H1 (cell line): ENCODE measurements around the gene CACNA2D3. TPM values are rescaled to one million over a fixed set of nuclear protein-coding genes. Genes with fewer than 3 reads are reported as not detected.

Experiments
- CTCF ChIA-PET: fragments of 300-600 bp; sonication (Branson Sonifier 250); formaldehyde crosslinking; loops from one replicate; lab custom pipeline; 2021; ENCODE audit not compliant: partially characterized antibody; lab: Charles Lee
- POLR2A ChIA-PET: fragments of 300-600 bp; sonication (Branson Sonifier 250); formaldehyde crosslinking; loops from one replicate; lab custom pipeline; 2021; ENCODE audit warnings: inconsistent platforms; ENCODE audit not compliant: partially characterized antibody; lab: Charles Lee
- DNase-seq, 2 experiments: peaks; one replicate each; pipeline versions ENCODE4 v3.0.0 to v3.0.0-alpha.2; 2010 to 2022; ENCODE audit warnings: low spot score in 2 of 2, low read depth in 1 of 2, mixed read lengths in 1 of 2
- FAIRE-seq: peaks from 2 replicates; lab custom pipeline; 2011; peaks lifted over from hg19 to GRCh38; lab: Jason Lieb, UNC
- H2AFZ ChIP-seq: 2 replicates; pipeline ENCODE4 v1.8.1; 2012; ENCODE audit warnings: low read length, inconsistent platforms
- H2AK5ac ChIP-seq: 2 replicates; pipeline ENCODE4 v1.6.1; 2013; ENCODE audit warnings: low read depth, low read length
- H2BK120ac ChIP-seq: replicated peaks from 2 replicates; pipeline ENCODE3; 2013; ENCODE audit warnings: low read depth, low read length, inconsistent platforms
- H2BK12ac ChIP-seq: 2 replicates; pipeline ENCODE4 v1.6.1; 2013; ENCODE audit warnings: low read depth, low read length
- H2BK15ac ChIP-seq: 2 replicates; pipeline ENCODE4 v1.6.1; 2013; ENCODE audit warnings: low read length
- H2BK20ac ChIP-seq: 2 replicates; pipeline ENCODE4 v1.6.1; 2013; ENCODE audit warnings: low read length
- H2BK5ac ChIP-seq: 2 replicates; pipeline ENCODE4 v1.6.1; 2013; ENCODE audit warnings: low read depth, low read length
- H3K14ac ChIP-seq: 2 replicates; pipeline ENCODE4 v1.6.1; 2013; ENCODE audit warnings: inconsistent platforms; ENCODE audit not compliant: insufficient read length
- H3K18ac ChIP-seq: 2 replicates; pipeline ENCODE4 v1.6.1; 2013; ENCODE audit warnings: low read length; ENCODE audit errors: extremely low read depth
- H3K23ac ChIP-seq: 2 replicates; pipeline ENCODE4 v1.6.1; 2013; ENCODE audit warnings: inconsistent platforms; ENCODE audit not compliant: insufficient read length
- H3K23me2 ChIP-seq: 2 replicates; pipeline ENCODE4 v1.6.1; 2013; ENCODE audit warnings: low read depth, low read length
- H3K27ac ChIP-seq: 2 replicates; pipeline ENCODE4 v1.6.1; 2011; ENCODE audit warnings: low read depth, low read length, inconsistent platforms
- H3K27me3 ChIP-seq, 4 experiments: replicated peaks in 1 of 4; 1 replicate in 1 of 4; 2 replicates in 3 of 4; pipeline versions ENCODE4 v1.6.1 to v1.8.1; 2011 to 2013; ENCODE audit warnings: low read length in 3 of 4, mild to moderate bottlenecking in 3 of 4, inconsistent platforms in 2 of 4, mixed read lengths in 2 of 4, moderate library complexity in 1 of 4; ENCODE audit not compliant: control insufficient read depth in 3 of 4, insufficient read depth in 3 of 4; ENCODE audit errors: extremely low read depth in 1 of 4
- H3K36me3 ChIP-seq, 4 experiments: 2 replicates each; pipeline versions ENCODE4 v1.6.1 to v1.8.1; 2011 to 2013; ENCODE audit warnings: mild to moderate bottlenecking in 4 of 4, low read length in 3 of 4, moderate library complexity in 2 of 4, control low read depth in 1 of 4, inconsistent platforms in 1 of 4; ENCODE audit not compliant: insufficient read depth in 4 of 4, control insufficient read depth in 2 of 4
- H3K4ac ChIP-seq: replicated peaks from 2 replicates; pipeline ENCODE3; 2013; ENCODE audit warnings: low read length, low read depth, mixed read lengths, inconsistent platforms; ENCODE audit not compliant: insufficient read length
- H3K4me1 ChIP-seq, 4 experiments: replicated peaks in 1 of 4; 1 replicate in 1 of 4; 2 replicates in 3 of 4; pipeline versions ENCODE4 v1.6.1 to v1.8.1; 2011 to 2013; ENCODE audit warnings: low read length in 3 of 4, inconsistent platforms in 2 of 4, mixed read lengths in 1 of 4; ENCODE audit not compliant: insufficient read depth in 4 of 4, control insufficient read depth in 3 of 4
- H3K4me2 ChIP-seq, 2 experiments: 2 replicates each; pipeline versions ENCODE4 v1.6.1 to v1.8.1; 2011 to 2013; ENCODE audit warnings: low read depth in 2 of 2, low read length in 2 of 2, control low read depth in 1 of 2, inconsistent platforms in 1 of 2, mild to moderate bottlenecking in 1 of 2; ENCODE audit not compliant: insufficient read depth in 1 of 2
- H3K4me3 ChIP-seq, 4 experiments: fragments of 200-600, 300-600 bp in 1 of 4; sonication (generic), shearing (Covaris generic), sonication (Bioruptor Twin) in 1 of 4; 2 replicates each; pipeline versions ENCODE4 v1.5.1 to v1.8.1; 2011 to 2016; ENCODE audit warnings: low read length in 4 of 4, low read depth in 3 of 4, control low read depth in 2 of 4, inconsistent platforms in 2 of 4, mild to moderate bottlenecking in 2 of 4, mixed read lengths in 1 of 4, moderate library complexity in 1 of 4; ENCODE audit not compliant: insufficient read depth in 2 of 4; ENCODE audit errors: extremely low read depth in 1 of 4
- H3K56ac ChIP-seq: replicated peaks from 2 replicates; pipeline ENCODE3; 2013; ENCODE audit warnings: low read depth, mild to moderate bottlenecking, mixed read lengths, low read length, inconsistent platforms; ENCODE audit not compliant: insufficient read length
- H3K79me1 ChIP-seq: 2 replicates; pipeline ENCODE4 v1.6.1; 2013; ENCODE audit warnings: low read depth, low read length, control low read depth
- H3K79me2 ChIP-seq, 2 experiments: 2 replicates each; pipeline versions ENCODE4 v1.6.1 to v1.8.1; 2012 to 2013; ENCODE audit warnings: low read length in 2 of 2, mild to moderate bottlenecking in 2 of 2, inconsistent platforms in 1 of 2; ENCODE audit not compliant: insufficient read depth in 2 of 2, control insufficient read depth in 1 of 2
- H3K9ac ChIP-seq, 4 experiments: replicated peaks in 1 of 4; 1 replicate in 1 of 4; 2 replicates in 3 of 4; pipeline versions ENCODE4 v1.6.1 to v1.8.1; 2011 to 2013; ENCODE audit warnings: low read depth in 3 of 4, low read length in 3 of 4, control low read depth in 2 of 4, mild to moderate bottlenecking in 2 of 4, moderate library complexity in 2 of 4, inconsistent platforms in 1 of 4; ENCODE audit errors: extremely low read depth in 1 of 4
- H3K9me3 ChIP-seq, 2 experiments: 2 replicates each; pipeline versions ENCODE4 v1.6.1 to v1.8.1; 2012 to 2013; ENCODE audit warnings: mild to moderate bottlenecking in 2 of 2, moderate library complexity in 2 of 2, control low read depth in 1 of 2, inconsistent platforms in 1 of 2, low read depth in 1 of 2, low read length in 1 of 2, mixed read lengths in 1 of 2; ENCODE audit not compliant: insufficient read depth in 2 of 2
- H4K20me1 ChIP-seq, 2 experiments: replicated peaks in 1 of 2; 2 replicates each; pipeline versions ENCODE3 to v1.8.1; 2011 to 2013; ENCODE audit warnings: inconsistent platforms in 2 of 2, low read length in 2 of 2, mild to moderate bottlenecking in 1 of 2; ENCODE audit not compliant: insufficient read depth in 2 of 2, control insufficient read depth in 1 of 2
- H4K5ac ChIP-seq: 2 replicates; pipeline ENCODE4 v1.6.1; 2013; ENCODE audit warnings: low read length, low read depth, mixed read lengths, inconsistent platforms; ENCODE audit not compliant: insufficient read length
- H4K8ac ChIP-seq: 2 replicates; pipeline ENCODE4 v1.8.0; 2013; ENCODE audit warnings: mild to moderate bottlenecking, moderate library complexity, low read length, inconsistent platforms; ENCODE audit not compliant: insufficient read depth; ENCODE audit errors: extremely low read depth
- H4K91ac ChIP-seq: replicated peaks from 2 replicates; pipeline ENCODE3; 2013; ENCODE audit warnings: low read length, mixed read lengths, inconsistent platforms; ENCODE audit not compliant: insufficient read length
- BRCA1 ChIP-seq: IDR thresholded peaks from 2 replicates; pipeline ENCODE4 v1.6.1; 2012; ENCODE audit warnings: low read depth, low read length, improper control_type of control experiment
- CREB1 ChIP-seq: IDR thresholded peaks from 2 replicates; pipeline ENCODE4 v1.6.1; 2012; ENCODE audit warnings: inconsistent platforms
- GTF2F1 ChIP-seq: IDR thresholded peaks from 2 replicates; pipeline ENCODE4 v1.6.1; 2012; ENCODE audit warnings: low read depth, low read length, improper control_type of control experiment, borderline replicate concordance
- HDAC6 ChIP-seq: IDR thresholded peaks from one replicate; pipeline ENCODE4 v1.7.1; 2012; ENCODE audit warnings: low read depth, mild to moderate bottlenecking, inconsistent platforms, low read length, moderate library complexity
- JUND ChIP-seq: IDR thresholded peaks from 2 replicates; pipeline ENCODE4 v1.6.1; 2011; ENCODE audit warnings: mild to moderate bottlenecking, improper control_type of control experiment, low read length
- KDM4A ChIP-seq: IDR thresholded peaks from one replicate; pipeline ENCODE4 v1.7.1; 2012; ENCODE audit warnings: low read depth, mild to moderate bottlenecking, moderate library complexity, low read length, inconsistent platforms; ENCODE audit not compliant: severe bottlenecking
- SAP30 ChIP-seq: fragments of 300-600 bp; sonication (generic); IDR thresholded peaks from 2 replicates; pipeline ENCODE4 v1.7.1; 2012; ENCODE audit warnings: low read length, moderate library complexity, mild to moderate bottlenecking, inconsistent platforms; ENCODE audit not compliant: insufficient read depth, insufficient replicate concordance
- SIX5 ChIP-seq: IDR thresholded peaks from 2 replicates; pipeline ENCODE4 v1.6.1; 2011; ENCODE audit warnings: mild to moderate bottlenecking, low read depth, low read length
- SP1 ChIP-seq: IDR thresholded peaks from 2 replicates; pipeline ENCODE4 v1.6.1; 2011; ENCODE audit warnings: low read depth, low read length
- WGBS, 2 experiments: shearing (Covaris generic) in 1 of 2; methylation state at CpG; one replicate each; pipeline versions ENCODE4 v1.1.6 to v1.1.7; 2013 to 2015; ENCODE audit warnings: low lambda C conversion rate in 2 of 2, mixed read lengths in 2 of 2, inconsistent platforms in 1 of 2, low coverage in 1 of 2, missing lambda C conversion rate in 1 of 2; ENCODE audit not compliant: insufficient replicate concordance in 2 of 2, insufficient coverage in 1 of 2, insufficient read length in 1 of 2; ENCODE audit errors: extremely low coverage in 1 of 2, missing lambda C conversion rate in 1 of 2; 5-methylcytosine and 5-hydroxymethylcytosine counted together
- polyA plus RNA-seq, 7 experiments: library from polyadenylated mRNA; depleted of rRNA in 3 of 7; stranded (reverse) in 5 of 7; unstranded in 2 of 7; fragments of >200 nt in 5 of 7; fragments of 200-250 nt in 2 of 7; gene quantifications; 1 replicate in 5 of 7; 2 replicates in 1 of 7; 4 replicates in 1 of 7; pipeline versions ENCODE4 v1.2.1 to v1.2.3, GENCODE V29; 2011 to 2013; ENCODE audit warnings: missing spikeins in 2 of 7, mixed read lengths in 2 of 7
- total RNA-seq: library from RNA; stranded (reverse); fragmentation: NEBNext Ultra II Directional; extraction: Animal tissue kit (Norgen Biotek cat#: 25700); gene quantifications from 2 replicates; pipeline ENCODE4 v1.2.1, GENCODE V29; 2021
- TF ChIP-seq, protein P1 (sequence below): IDR thresholded peaks from 2 replicates; pipeline ENCODE4 v1.6.1; 2011; ENCODE audit warnings: low read length, improper control_type of control experiment
- TF ChIP-seq, protein P2 (sequence below), 3 experiments: IDR thresholded peaks; 1 replicate in 2 of 3; 2 replicates in 1 of 3; pipeline versions ENCODE4 v1.5.1 to v1.6.1; 2011; ENCODE audit warnings: low read length in 3 of 3, mild to moderate bottlenecking in 3 of 3, inconsistent platforms in 2 of 3, low read depth in 1 of 3, moderate library complexity in 1 of 3; ENCODE audit not compliant: insufficient read depth in 1 of 3; ENCODE audit errors: control extremely low read depth in 1 of 3

CACNA2D3 gene
- total and polyA plus RNA-seq, 2 of the 8 experiments (the other 6 are each of a cell fraction or from before 2014, with no cell fraction given), result 1.5 to 1.8 TPM

DNA sequence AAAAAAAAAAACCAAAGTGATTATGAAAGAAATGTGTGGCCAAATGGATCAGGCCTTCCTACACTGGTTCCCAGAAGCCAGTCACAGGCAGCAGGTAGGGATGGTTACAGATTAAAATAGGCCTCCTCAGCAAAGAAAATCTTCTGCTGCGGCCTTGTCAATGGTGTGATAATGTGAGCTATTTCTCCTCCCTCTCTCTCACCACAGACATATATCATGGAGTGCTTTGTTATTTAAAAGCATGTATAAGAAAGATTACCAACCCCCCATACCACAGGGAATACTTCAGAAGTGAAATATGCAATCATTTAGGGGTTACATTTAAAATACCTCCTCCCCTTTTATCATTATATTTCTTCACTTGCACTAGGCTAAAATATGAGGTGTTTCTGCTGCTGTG, 837.7 kb downstream of the CACNA2D3 start:
- H3K14ac ChIP-seq, result no peak overlapping the region
- no peak overlapping the region for H2BK20ac ChIP-seq
- H4K20me1 ChIP-seq, result no peaks in the 10 kb centered on the region
- H2BK15ac ChIP-seq, result no peak overlapping the region
- H3K4me2 ChIP-seq, result no peak overlapping the region
- H2BK5ac ChIP-seq, result no peak overlapping the region
- H2AK5ac ChIP-seq, result no peak overlapping the region
- no peak overlapping the region for H2BK120ac ChIP-seq
- POLR2A ChIA-PET, result no interaction called here
- CTCF ChIA-PET, result interaction anchor here (1.3 to 1.9 kb wide), 2 partner anchors 39 to 41 kb away, joined by 5 to 6 read pairs; no protein-coding TSS in a partner anchor
- no peaks in the 10 kb centered on the region for H3K9me3 ChIP-seq
- no peak overlapping the region for H3K4ac ChIP-seq
- H3K4me3 ChIP-seq, result no peak overlapping the region
- H3K27ac ChIP-seq, result no peak overlapping the region
- no peaks in the 10 kb centered on the region for H3K79me1 ChIP-seq
- 89% methylated on average over 1 of the region's 1 CpG; no CpG with 5 or more reads in 1 of the 2 experiments for WGBS, 2 experiments
- H3K4me1 ChIP-seq, result peaks cover 0 to 2% (median 0%) of the 10 kb centered on the region in 4 experiments; a peak in 1 of 7 replicates
- no peak overlapping the region for H3K23ac ChIP-seq
- no peaks in the 10 kb centered on the region; a peak in 1 of 7 replicates for H3K27me3 ChIP-seq
- no peak overlapping the region for H4K5ac ChIP-seq
- DNase-seq, result no peak
- H4K91ac ChIP-seq, result no peak overlapping the region
- no peak overlapping the region for H4K8ac ChIP-seq
- H2BK12ac ChIP-seq, result no peak overlapping the region
- H3K23me2 ChIP-seq, result no peaks in the 10 kb centered on the region
- H2AFZ ChIP-seq, result no peak overlapping the region
- no peak overlapping the region for H3K56ac ChIP-seq
- no peaks in the 10 kb centered on the region for H3K79me2 ChIP-seq
- FAIRE-seq, result no peak
- no peak overlapping the region for H3K9ac ChIP-seq
- no peaks in the 10 kb centered on the region for H3K36me3 ChIP-seq
- H3K18ac ChIP-seq, result no peak overlapping the region
- TF ChIP-seq SIX5, result no peak
- TF ChIP-seq, protein P1, sequence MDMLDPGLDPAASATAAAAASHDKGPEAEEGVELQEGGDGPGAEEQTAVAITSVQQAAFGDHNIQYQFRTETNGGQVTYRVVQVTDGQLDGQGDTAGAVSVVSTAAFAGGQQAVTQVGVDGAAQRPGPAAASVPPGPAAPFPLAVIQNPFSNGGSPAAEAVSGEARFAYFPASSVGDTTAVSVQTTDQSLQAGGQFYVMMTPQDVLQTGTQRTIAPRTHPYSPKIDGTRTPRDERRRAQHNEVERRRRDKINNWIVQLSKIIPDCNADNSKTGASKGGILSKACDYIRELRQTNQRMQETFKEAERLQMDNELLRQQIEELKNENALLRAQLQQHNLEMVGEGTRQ, result no peak
- no peak for TF ChIP-seq SP1
- no peak for TF ChIP-seq HDAC6
- no peak for TF ChIP-seq CREB1
- TF ChIP-seq SAP30, result no peak
- TF ChIP-seq, protein P2, sequence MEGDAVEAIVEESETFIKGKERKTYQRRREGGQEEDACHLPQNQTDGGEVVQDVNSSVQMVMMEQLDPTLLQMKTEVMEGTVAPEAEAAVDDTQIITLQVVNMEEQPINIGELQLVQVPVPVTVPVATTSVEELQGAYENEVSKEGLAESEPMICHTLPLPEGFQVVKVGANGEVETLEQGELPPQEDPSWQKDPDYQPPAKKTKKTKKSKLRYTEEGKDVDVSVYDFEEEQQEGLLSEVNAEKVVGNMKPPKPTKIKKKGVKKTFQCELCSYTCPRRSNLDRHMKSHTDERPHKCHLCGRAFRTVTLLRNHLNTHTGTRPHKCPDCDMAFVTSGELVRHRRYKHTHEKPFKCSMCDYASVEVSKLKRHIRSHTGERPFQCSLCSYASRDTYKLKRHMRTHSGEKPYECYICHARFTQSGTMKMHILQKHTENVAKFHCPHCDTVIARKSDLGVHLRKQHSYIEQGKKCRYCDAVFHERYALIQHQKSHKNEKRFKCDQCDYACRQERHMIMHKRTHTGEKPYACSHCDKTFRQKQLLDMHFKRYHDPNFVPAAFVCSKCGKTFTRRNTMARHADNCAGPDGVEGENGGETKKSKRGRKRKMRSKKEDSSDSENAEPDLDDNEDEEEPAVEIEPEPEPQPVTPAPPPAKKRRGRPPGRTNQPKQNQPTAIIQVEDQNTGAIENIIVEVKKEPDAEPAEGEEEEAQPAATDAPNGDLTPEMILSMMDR (IDR thresholded peaks at IDR 0.05; ENCODE audit: control extremely low read depth in 1 of 3, insufficient read depth in 1 of 3, low read depth in 1 of 3, low read length in 3 of 3), result no peak
- TF ChIP-seq JUND, result no peak
- no peak for TF ChIP-seq KDM4A
- no peak for TF ChIP-seq GTF2F1
- no peak for TF ChIP-seq BRCA1
